ENCODE results near the gene HOXA3. TPM values are rescaled to one million over a fixed set of nuclear protein-coding genes. Genes with fewer than 3 reads are reported as not detected.
A peak's percentile ranks its signal among the peaks of the same experiment; 100 is the strongest.

HOXA3 gene
- total and polyA plus RNA-seq, 10 donors: 0.51 to 6.1 (median 1.7) TPM

- WGBS, 5 donors: 74 to 90% (median 83%) methylated on average over 44 to 53 of the region's 53 CpGs
Observed at GRCh38 chr7:27139334-27140125, 12.9 kb downstream of the HOXA3 start.

GRCh38 chr7:27138985-27139333 is 13.4 kb downstream of the HOXA3 start:
- Histone ChIP-seq H3K36me3 (no peaks in the 10 kb centered on the region), H3K27me3 (replicated peaks in 1 of 7) (peaks cover 0 to 61% (median 2%) of the 10 kb centered on the region in 7 donors), H3K4me1 (peaks cover 0 to 42% (median 15%) of the 10 kb centered on the region in 6 donors), H3K27ac (peak overlapping the region in 3 of 8 donors; percentile 35 to 57 (median 43)), H3K9me3 (no peaks in the 10 kb centered on the region), H3K4me3 (no peak overlapping the region)
- 79 to 93% (median 91%) methylated on average over 11 of the region's 11 CpGs for WGBS, 5 donors
- TF ChIP-seq POLR2AphosphoS5 (IDR thresholded peaks at IDR 0.05) (no peak), POLR2A (IDR thresholded peaks at IDR 0.05) (no peak), CTCF (IDR thresholded peaks at IDR 0.05 in 8 of 11, conservative IDR thresholded peaks at IDR 0.05 in 3 of 11) (no peak)
- no peak for DNase-seq
- intact Hi-C loops (cut with DNase I; ENCODE audit: low total_unique reads): no loop called here

More at GRCh38 chr7:27139334-27140125, 12.9 kb downstream of the HOXA3 start:
- H3K9me3 ChIP-seq: no peaks in the 10 kb centered on the region
- peaks cover 0 to 42% (median 15%) of the 10 kb centered on the region in 6 donors for H3K4me1 ChIP-seq
- H3K36me3 ChIP-seq: no peaks in the 10 kb centered on the region
- peaks cover 0 to 67% (median 8%) of the 10 kb centered on the region in 7 donors for H3K27me3 ChIP-seq (replicated peaks in 1 of 7)
- peak; percentile 68 for DNase-seq
- TF ChIP-seq POLR2A (IDR thresholded peaks at IDR 0.05): no peak
- H3K27ac ChIP-seq: peak overlapping the region in 4 of 8 donors; percentile 7 to 57 (median 39)
- intact Hi-C loops (cut with DNase I; ENCODE audit: low total_unique reads): loop anchor here (2.0 kb wide), 1 partner anchor 451 kb away; no protein-coding TSS in a partner anchor
- H3K4me3 ChIP-seq: peak overlapping the region in 2 of 8 donors; percentile 5 to 17

- no peak for DNase-seq
- peaks cover 0 to 56% (median 0%) of the 10 kb centered on the region in 7 donors for H3K27me3 ChIP-seq (replicated peaks in 1 of 7)
- intact Hi-C loops (cut with DNase I; ENCODE audit: low total_unique reads): no loop called here
- H3K27ac ChIP-seq: peak overlapping the region in 1 of 8 donors; percentile 57
- H3K36me3 ChIP-seq: no peaks in the 10 kb centered on the region
- H3K4me1 ChIP-seq: peaks cover 0 to 39% (median 16%) of the 10 kb centered on the region in 6 donors
- no peak overlapping the region for H3K4me3 ChIP-seq
- no peak for TF ChIP-seq CTCF (IDR thresholded peaks at IDR 0.05 in 8 of 11, conservative IDR thresholded peaks at IDR 0.05 in 3 of 11)
- no peak for TF ChIP-seq POLR2AphosphoS5 (IDR thresholded peaks at IDR 0.05)
- TF ChIP-seq POLR2A (IDR thresholded peaks at IDR 0.05): no peak
- WGBS, 5 donors: 90 to 100% (median 94%) methylated on average over 1 of the region's 1 CpG
- no peaks in the 10 kb centered on the region for H3K9me3 ChIP-seq
Observed at GRCh38 chr7:27138472-27138871, 13.9 kb downstream of the HOXA3 start.

GRCh38 chr7:27137640-27138315 is 14.6 kb downstream of the HOXA3 start:
- DNase-seq: no peak
- 90 to 96% (median 90%) methylated on average over 2 of the region's 2 CpGs for WGBS, 5 donors
- no peak for TF ChIP-seq POLR2A (IDR thresholded peaks at IDR 0.05)
- TF ChIP-seq POLR2AphosphoS5 (IDR thresholded peaks at IDR 0.05): no peak
- TF ChIP-seq CTCF (IDR thresholded peaks at IDR 0.05 in 8 of 11, conservative IDR thresholded peaks at IDR 0.05 in 3 of 11): no peak
- H3K4me1 ChIP-seq: peaks cover 0 to 39% (median 16%) of the 10 kb centered on the region in 6 donors
- H3K4me3 ChIP-seq: no peak overlapping the region
- H3K27me3 ChIP-seq (replicated peaks in 1 of 7): peaks cover 0 to 49% (median 0%) of the 10 kb centered on the region in 7 donors
- H3K27ac ChIP-seq: no peak overlapping the region
- H3K36me3 ChIP-seq: no peaks in the 10 kb centered on the region
- intact Hi-C loops (cut with DNase I; ENCODE audit: low total_unique reads): no loop called here
- no peaks in the 10 kb centered on the region for H3K9me3 ChIP-seq

Data from spleen (tissue), 11 donors.